ENCODE measurements around the gene GIT2.

GIT2 gene

GRCh38 chr12:109972821-109973220 is 23.3 kb downstream of the GIT2 start:
- DNase-seq = no peak

- no peak for DNase-seq
Observed at GRCh38 chr12:109968801-109969200, 27.4 kb downstream of the GIT2 start.

GRCh38 chr12:109968032-109968420 is 28.1 kb downstream of the GIT2 start:
- no peak for DNase-seq

GRCh38 chr12:109967383-109968031 is 28.7 kb downstream of the GIT2 start:
- DNase-seq = no peak

GRCh38 chr12:109966546-109966945 is 29.6 kb downstream of the GIT2 start:
- no peak for DNase-seq

- DNase-seq = peak; percentile 21
Observed at GRCh38 chr12:109963743-109964429, 32.3 kb downstream of the GIT2 start.

- no peak for DNase-seq
Observed at GRCh38 chr12:109963330-109963729, 32.8 kb downstream of the GIT2 start.

- no peak for DNase-seq
Observed at GRCh38 chr12:109962398-109962797, 33.8 kb downstream of the GIT2 start.

- DNase-seq = no peak
Observed at GRCh38 chr12:109961612-109962011, 34.6 kb downstream of the GIT2 start.

- no peak for DNase-seq
Observed at GRCh38 chr12:109961201-109961600, 35.0 kb downstream of the GIT2 start.

- DNase-seq = no peak
Observed at GRCh38 chr12:109959411-109960093, 36.6 kb downstream of the GIT2 start.

- DNase-seq = no peak
Observed at GRCh38 chr12:109958374-109958773, 37.8 kb downstream of the GIT2 start.

GRCh38 chr12:109953656-109954055 is 42.5 kb downstream of the GIT2 start:
- no peak for DNase-seq

GRCh38 chr12:109952873-109953272 is 43.3 kb downstream of the GIT2 start:
- no peak for DNase-seq

GRCh38 chr12:109952160-109952858 is 43.9 kb downstream of the GIT2 start:
- DNase-seq = no peak

GRCh38 chr12:109951751-109952150 is 44.4 kb downstream of the GIT2 start:
- peak; percentile 85 for DNase-seq

- DNase-seq = peak; percentile 95
Observed at GRCh38 chr12:109951136-109951535, 45.0 kb downstream of the GIT2 start.

- DNase-seq = no peak
Observed at GRCh38 chr12:109950625-109951024, 45.5 kb downstream of the GIT2 start.

GRCh38 chr12:109949089-109949488 is 47.1 kb downstream of the GIT2 start:
- DNase-seq = peak; percentile 66

GRCh38 chr12:109948368-109948767 is 47.8 kb downstream of the GIT2 start:
- DNase-seq = no peak

GRCh38 chr12:109947521-109947920 is 48.6 kb downstream of the GIT2 start:
- DNase-seq = peak; percentile 85

GRCh38 chr12:109946913-109947312 is 49.3 kb downstream of the GIT2 start:
- DNase-seq = no peak

- DNase-seq = peak; percentile 69
Observed at GRCh38 chr12:109946505-109946904, 49.7 kb downstream of the GIT2 start.
